Islet precursor cell (in vitro differentiated cells): Measurements from ENCODE around the gene NISCH.

Experiments
- DNase-seq: peaks from one replicate; pipeline ENCODE4 v3.0.0-alpha.2; 2018

Gene NISCH

GRCh38 chr3:52528586-52529375, 73.4 kb downstream of the NISCH start:
- DNase-seq: peak; percentile 46

- peak; percentile 30 for DNase-seq
Measured at GRCh38 chr3:52529376-52530333, 74.3 kb downstream of the NISCH start.

- peak; percentile 50 for DNase-seq
Measured at GRCh38 chr3:52530918-52531826, 75.8 kb downstream of the NISCH start.

GRCh38 chr3:52531860-52532516, 76.6 kb downstream of the NISCH start:
- DNase-seq: peak; percentile 39

- DNase-seq: peak; percentile 51
Measured at GRCh38 chr3:52532517-52532837, 77.1 kb downstream of the NISCH start.

DNA sequence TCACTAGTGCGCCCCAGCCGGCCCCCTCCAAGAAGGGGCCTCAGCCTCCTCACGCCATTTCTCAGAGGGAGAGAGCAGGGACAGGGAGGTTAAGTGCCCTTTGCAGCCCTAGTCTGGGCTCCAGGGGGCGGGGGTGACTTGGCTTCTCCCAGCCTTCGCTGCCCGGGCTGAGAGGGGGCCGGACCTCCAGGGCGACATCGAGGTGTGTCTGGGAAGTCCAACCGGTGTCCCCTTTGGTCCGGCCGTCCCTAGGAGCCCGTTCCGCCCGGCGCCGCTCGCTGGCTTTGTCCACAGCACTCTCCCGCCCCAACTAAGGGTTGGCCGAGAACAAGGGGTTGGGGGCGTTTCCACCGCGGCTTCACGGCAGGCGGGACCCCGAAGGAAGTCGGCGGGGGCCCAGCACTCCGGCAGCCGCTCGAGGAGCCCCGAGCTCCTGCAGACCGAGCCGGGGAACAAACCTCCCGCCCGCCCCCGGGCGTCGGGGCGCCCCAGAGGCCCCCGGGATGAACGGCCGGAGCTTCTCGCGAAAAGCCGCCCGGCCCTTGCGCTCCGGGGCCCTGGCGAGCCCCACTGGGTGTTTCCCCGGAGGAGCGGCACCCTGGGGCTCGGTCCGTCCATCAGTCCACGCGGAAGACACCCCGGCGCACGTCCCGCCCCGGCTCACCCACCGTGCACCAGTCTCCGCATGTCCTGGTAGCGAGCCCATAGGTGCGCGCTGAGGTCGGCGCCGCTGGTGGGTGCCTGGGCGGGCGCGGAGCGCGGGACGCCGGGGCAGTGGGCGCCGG, 77.6 kb downstream of the NISCH start:
- peak; percentile 62 for DNase-seq

GRCh38 chr3:52533623-52534280, 78.3 kb downstream of the NISCH start, which contains the start of gene NT5DC2:
Gene NT5DC2 (minus strand): TSS chr3:52533857. CDS start chr3:52533737, 120 bp downstream.
- DNase-seq: peak; percentile 82

- DNase-seq: peak; percentile 77
Measured at GRCh38 chr3:52534281-52535183, 79.1 kb downstream of the NISCH start.

DNA sequence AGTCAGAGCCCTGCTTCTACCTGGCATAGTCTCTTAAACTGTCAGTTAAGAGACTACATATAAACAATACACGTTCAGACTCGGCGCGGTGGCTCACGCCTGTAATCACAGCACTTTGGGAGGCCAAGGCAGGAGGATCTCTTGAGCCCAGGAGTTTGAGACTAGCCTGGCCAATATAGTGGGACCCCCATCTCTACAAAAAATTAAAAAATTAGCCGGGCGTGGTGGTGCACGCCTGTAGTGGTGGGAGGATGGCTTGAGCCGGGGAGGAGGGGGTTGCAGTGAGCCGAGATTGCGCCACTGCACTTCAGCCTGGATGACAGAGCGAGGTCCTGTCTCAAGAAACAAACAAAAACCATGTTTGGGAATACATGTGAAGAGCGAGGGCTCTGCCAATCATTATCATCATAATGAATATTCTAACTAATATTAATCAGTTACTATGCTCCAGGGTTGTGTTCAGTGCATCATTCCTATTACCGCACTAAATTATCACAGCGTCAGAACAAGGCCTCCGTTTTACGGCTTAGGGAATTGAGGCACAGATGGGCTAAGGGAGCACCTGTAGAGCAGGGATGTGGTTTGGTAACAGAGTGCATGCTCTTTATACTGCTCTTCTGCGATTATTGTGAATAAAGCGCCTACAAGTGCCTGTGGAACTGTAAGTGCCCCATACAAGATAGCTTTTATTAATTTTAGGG, 80.2 kb downstream of the NISCH start:
- DNase-seq: no peak

DNA sequence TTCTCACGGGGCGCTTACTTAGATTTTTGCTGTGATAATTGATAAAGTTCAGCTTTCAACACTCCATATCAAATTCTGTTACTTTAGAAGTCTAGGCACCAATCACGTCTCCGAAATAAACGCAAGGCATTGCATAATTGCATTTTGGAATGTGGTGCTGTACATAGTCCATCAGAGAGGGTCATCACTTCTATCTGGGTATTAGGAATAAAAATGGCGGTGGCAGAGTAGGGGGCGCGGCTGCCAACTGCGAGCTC, 80.6 kb downstream of the NISCH start:
- DNase-seq: no peak

GRCh38 chr3:52536369-52537164, 81.2 kb downstream of the NISCH start, which contains the start of gene UQCC5:
Gene UQCC5 (plus strand): TSS chr3:52536605. CDS start chr3:52536756, 151 bp downstream.
- DNase-seq: peak; percentile 99

GRCh38 chr3:52537165-52537620, 81.8 kb downstream of the NISCH start:
- DNase-seq: peak; percentile 46

- DNase-seq: no peak
Measured at GRCh38 chr3:52537726-52538421, 82.5 kb downstream of the NISCH start.

DNA sequence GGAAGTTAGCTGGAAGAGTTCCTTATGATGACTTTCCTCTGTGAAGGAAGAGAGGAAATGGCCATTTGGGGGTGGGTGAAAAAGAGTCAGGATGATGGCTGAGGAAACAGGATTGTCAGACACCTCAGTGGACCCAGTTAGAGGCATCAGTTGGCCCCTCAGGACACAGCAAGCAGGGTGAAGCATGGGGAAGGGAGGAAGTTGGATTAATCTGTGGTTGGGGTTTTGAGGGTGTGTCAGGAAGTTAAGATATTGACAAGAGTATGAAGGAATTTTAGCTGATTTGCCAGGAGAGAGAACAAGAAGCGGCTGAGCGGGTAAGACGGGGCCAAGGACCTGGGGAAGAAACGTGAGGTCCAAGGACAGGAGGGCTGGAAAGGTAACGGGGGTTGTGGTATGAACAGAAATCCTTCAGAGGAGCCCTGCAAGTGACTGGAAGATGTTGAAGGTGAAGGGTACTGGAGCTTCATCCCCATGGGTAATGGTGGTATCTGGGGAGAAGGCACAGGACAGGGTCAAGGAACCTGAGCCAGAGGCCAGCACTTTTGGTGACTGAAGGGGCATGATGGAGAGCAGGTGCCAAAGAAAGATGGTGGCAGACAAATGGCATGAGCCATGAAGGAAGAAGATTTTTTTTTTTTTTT, 83.7 kb downstream of the NISCH start:
- no peak for DNase-seq

DNA sequence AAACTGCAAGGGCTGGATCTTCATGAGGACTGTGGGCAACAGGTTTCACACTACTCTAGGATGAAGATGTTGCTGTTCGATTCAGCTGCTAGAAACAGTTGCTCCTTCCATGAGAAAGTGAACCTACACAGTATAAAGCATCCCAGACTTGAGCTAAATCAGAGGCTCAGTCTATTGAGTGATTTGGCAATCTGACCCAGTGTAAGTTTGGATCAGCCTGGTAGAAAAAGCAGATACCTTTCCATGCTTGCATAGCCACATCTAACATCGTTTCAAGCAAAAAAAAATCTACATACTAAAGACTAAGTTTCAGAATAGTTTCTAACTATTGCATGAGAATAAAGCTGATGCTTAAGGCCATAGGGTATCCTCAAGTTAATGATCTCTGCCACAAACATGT, 85.6 kb downstream of the NISCH start:
- no peak for DNase-seq
